Thoracic aorta endothelial cell (primary cell): Measurements from ENCODE around the gene MDFIC. TPM values are rescaled to one million over a fixed set of nuclear protein-coding genes. Genes with fewer than 3 reads are reported as not detected.

Experiments
- total RNA-seq: library from RNA; depleted of rRNA; stranded (reverse); fragments of >200 nt; gene quantifications from 2 replicates; pipeline ENCODE4 v1.2.3, GENCODE V29; 2012

MDFIC gene
- total RNA-seq, result 20.7 and 21.0 TPM in 2 replicates

GRCh38 chr7:114922026-114922651 lies at the start of gene MDFIC:
Gene MDFIC, plus strand, starts transcription at chr7:114922094. Its CDS starts 940 bp downstream, at chr7:114923034.

